Astrocyte (in vitro differentiated cells and primary cell): ENCODE results near the gene CST2. TPM values are rescaled to one million over a fixed set of nuclear protein-coding genes. Genes with fewer than 3 reads are reported as not detected.

ENCODE experiments used
- DNase-seq: peaks from one replicate; pipeline ENCODE4 v3.0.0-alpha.2; 2010; ENCODE audit warnings: low read depth
- FAIRE-seq: peaks from 2 replicates; lab custom pipeline; 2011; peaks lifted over from hg19 to GRCh38; lab: Jason Lieb, UNC
- H2AFZ ChIP-seq: 2 replicates; pipeline ENCODE4 v1.6.0; 2012; ENCODE audit warnings: low read depth, low read length, inconsistent platforms
- H3K27ac ChIP-seq: 2 replicates; pipeline ENCODE4 v1.5.1; 2011; ENCODE audit warnings: low read depth, low read length, inconsistent platforms
- H3K27me3 ChIP-seq: 2 replicates; pipeline ENCODE4 v1.6.0; 2011; ENCODE audit warnings: low read length, inconsistent platforms; ENCODE audit not compliant: insufficient read depth
- H3K36me3 ChIP-seq: 2 replicates; pipeline ENCODE4 v1.5.1; 2011; ENCODE audit warnings: low read length, inconsistent platforms; ENCODE audit not compliant: insufficient read depth
- H3K4me1 ChIP-seq: 2 replicates; pipeline ENCODE4 v1.5.1; 2011; ENCODE audit warnings: low read length, inconsistent platforms; ENCODE audit not compliant: insufficient read depth
- H3K4me2 ChIP-seq: 2 replicates; pipeline ENCODE4 v1.6.0; 2012; ENCODE audit warnings: low read length, inconsistent platforms
- H3K4me3 ChIP-seq: 2 replicates; pipeline ENCODE4 v1.5.1; 2011; ENCODE audit warnings: low read depth, mild to moderate bottlenecking, low read length, inconsistent platforms; ENCODE audit not compliant: insufficient read depth
- H3K79me2 ChIP-seq: 2 replicates; pipeline ENCODE4 v1.6.0; 2012; ENCODE audit warnings: mild to moderate bottlenecking, low read length, inconsistent platforms; ENCODE audit not compliant: insufficient read depth
- H3K9ac ChIP-seq: 2 replicates; pipeline ENCODE4 v1.6.0; 2012; ENCODE audit warnings: mild to moderate bottlenecking, low read length, inconsistent platforms
- H3K9me3 ChIP-seq: 2 replicates; pipeline ENCODE4 v1.5.1; 2012; ENCODE audit warnings: low read depth, mild to moderate bottlenecking, low read length, inconsistent platforms; ENCODE audit not compliant: insufficient read depth
- H4K20me1 ChIP-seq: 2 replicates; pipeline ENCODE4 v1.6.0; 2012; ENCODE audit warnings: low read length, inconsistent platforms; ENCODE audit not compliant: insufficient read depth
- H3K27ac Mint-ChIP-seq: one replicate; pipeline ENCODE4 v1.8.0; 2021; ENCODE audit warnings: mild to moderate bottlenecking, mixed read lengths; ENCODE audit not compliant: unreplicated experiment
- H3K27me3 Mint-ChIP-seq: one replicate; pipeline ENCODE4 v1.8.0; 2021; ENCODE audit warnings: low read depth, mixed read lengths; ENCODE audit not compliant: unreplicated experiment
- H3K36me3 Mint-ChIP-seq: one replicate; pipeline ENCODE4 v1.8.0; 2021; ENCODE audit warnings: low read depth, mixed read lengths; ENCODE audit not compliant: unreplicated experiment
- H3K4me1 Mint-ChIP-seq: one replicate; pipeline ENCODE4 v1.8.0; 2021; ENCODE audit warnings: low read depth, mixed read lengths; ENCODE audit not compliant: unreplicated experiment
- H3K4me3 Mint-ChIP-seq: one replicate; pipeline ENCODE4 v1.8.0; 2021; ENCODE audit warnings: mild to moderate bottlenecking, moderate library complexity, mixed read lengths; ENCODE audit not compliant: unreplicated experiment
- H3K9me3 Mint-ChIP-seq: one replicate; pipeline ENCODE4 v1.8.0; 2021; ENCODE audit warnings: mild to moderate bottlenecking, mixed read lengths; ENCODE audit not compliant: unreplicated experiment
- CTCF ChIP-seq: IDR thresholded peaks from 2 replicates; pipeline ENCODE4 v1.5.1; 2011; ENCODE audit warnings: low read depth, mild to moderate bottlenecking, inconsistent platforms, low read length, moderate library complexity; ENCODE audit not compliant: insufficient read depth
- EZH2 ChIP-seq: IDR thresholded peaks from 2 replicates; pipeline ENCODE4 v1.6.1; 2012; ENCODE audit warnings: mild to moderate bottlenecking, low read length, inconsistent platforms; ENCODE audit not compliant: insufficient read depth
- total RNA-seq: library from RNA; stranded (reverse); gene quantifications from 2 replicates; pipeline ENCODE4 v1.2.1, GENCODE V29; 2021

The CST2 gene
- total RNA-seq, 1 donor from 2014 or later, result 1.7 TPM

- no peaks in the 10 kb centered on the region for H3K79me2 ChIP-seq
- Mint-ChIP-seq H3K9me3 (peaks cover 2% of the 10 kb centered on the region), H3K36me3 (no peaks in the 10 kb centered on the region), H3K27ac (no peak overlapping the region), H3K27me3 (peaks cover 17% of the 10 kb centered on the region), H3K4me1 (peaks cover 36% of the 10 kb centered on the region), H3K4me3 (no peak overlapping the region)
- DNase-seq, result no peak
- no peak overlapping the region for H2AFZ ChIP-seq
- TF ChIP-seq CTCF, result no peak
- no peak for TF ChIP-seq EZH2
- no peaks in the 10 kb centered on the region for H3K4me1 ChIP-seq
- no peak overlapping the region for H3K27ac ChIP-seq
- no peaks in the 10 kb centered on the region for H4K20me1 ChIP-seq
- H3K36me3 ChIP-seq, result no peaks in the 10 kb centered on the region
- H3K9ac ChIP-seq, result no peak overlapping the region
- H3K4me3 ChIP-seq, result no peak overlapping the region
- H3K9me3 ChIP-seq, result no peaks in the 10 kb centered on the region
- no peaks in the 10 kb centered on the region for H3K27me3 ChIP-seq
- no peak overlapping the region for H3K4me2 ChIP-seq
- FAIRE-seq, result no peak
These were observed 2.8 kb downstream of the CST2 start for GRCh38 chr20:23823621-23824324.

- peaks cover 2% of the 10 kb centered on the region for H3K9me3 Mint-ChIP-seq
These were observed 3.4 kb downstream of the CST2 start for GRCh38 chr20:23823111-23823510.

More at GRCh38 chr20:23823111-23823510, 3.4 kb downstream of the CST2 start:
- no peaks in the 10 kb centered on the region for H4K20me1 ChIP-seq
- H3K27ac Mint-ChIP-seq, result no peak overlapping the region
- DNase-seq (no peak), FAIRE-seq (no peak)
- no peaks in the 10 kb centered on the region for H3K9me3 ChIP-seq
- peaks cover 17% of the 10 kb centered on the region for H3K27me3 Mint-ChIP-seq
- H3K4me1 ChIP-seq, result no peaks in the 10 kb centered on the region
- H2AFZ ChIP-seq, result no peak overlapping the region
- H3K79me2 ChIP-seq, result no peaks in the 10 kb centered on the region
- no peak overlapping the region for H3K4me3 ChIP-seq
- no peak overlapping the region for H3K4me3 Mint-ChIP-seq
- peaks cover 36% of the 10 kb centered on the region for H3K4me1 Mint-ChIP-seq
- no peaks in the 10 kb centered on the region for H3K36me3 Mint-ChIP-seq
- no peaks in the 10 kb centered on the region for H3K27me3 ChIP-seq
- TF ChIP-seq EZH2 (no peak), CTCF (no peak)
- H3K4me2 ChIP-seq, result no peak overlapping the region
- no peak overlapping the region for H3K9ac ChIP-seq
- no peaks in the 10 kb centered on the region for H3K36me3 ChIP-seq
- H3K27ac ChIP-seq, result no peak overlapping the region
